ENCODE measurements around the gene ZNF653. TPM values are rescaled to one million over a fixed set of nuclear protein-coding genes. Genes with fewer than 3 reads are reported as not detected.
"Not testable (repeated sequence)": the region's sequence is repeated elsewhere in the genome, so short reads cannot be mapped to it uniquely, and the experiment has no call there.

The ZNF653 gene
- total RNA-seq, 2 donors from 2014 or later: 12.3 to 12.6 TPM

- no peak for DNase-seq
- H3K27ac Mint-ChIP-seq: no peak overlapping the region
- Histone ChIP-seq H3K4me3 (ENCODE audit: low read length) (no peak overlapping the region), H3K9ac (ENCODE audit: extremely low read depth, low read length, poor library complexity, severe bottlenecking) (no peak overlapping the region), H3K27me3 (ENCODE audit: control insufficient read depth, insufficient read depth, low read length, poor library complexity, severe bottlenecking) (no peaks in the 10 kb centered on the region), H3K9me3 (ENCODE audit: control insufficient read depth, low read length) (no peaks in the 10 kb centered on the region), H3K36me3 (ENCODE audit: control insufficient read depth, insufficient read depth, low read length) (no peaks in the 10 kb centered on the region), H3K4me1 (ENCODE audit: control insufficient read depth, insufficient read depth, low read length) (no peaks in the 10 kb centered on the region), H3K27ac (ENCODE audit: low read depth, low read length) (no peak overlapping the region)
- H3K9me3 Mint-ChIP-seq: no peaks in the 10 kb centered on the region
- no peaks in the 10 kb centered on the region for H3K36me3 Mint-ChIP-seq (ENCODE audit: low read depth)
- H3K27me3 Mint-ChIP-seq (ENCODE audit: insufficient read depth): no peaks in the 10 kb centered on the region
- H3K4me3 Mint-ChIP-seq: no peak overlapping the region
- no peak for TF ChIP-seq CTCF (conservative IDR thresholded peaks at IDR 0.05)
- WGBS, 2 experiments (ENCODE audit: insufficient coverage in 1 of 2, insufficient read length in 1 of 2): 93 to 96% methylated on average over 13 to 20 of the region's 20 CpGs
- H3K4me1 Mint-ChIP-seq: no peaks in the 10 kb centered on the region
These were observed 47.8 kb downstream of the ZNF653 start for GRCh38 chr19:11457831-11458230.

DNA sequence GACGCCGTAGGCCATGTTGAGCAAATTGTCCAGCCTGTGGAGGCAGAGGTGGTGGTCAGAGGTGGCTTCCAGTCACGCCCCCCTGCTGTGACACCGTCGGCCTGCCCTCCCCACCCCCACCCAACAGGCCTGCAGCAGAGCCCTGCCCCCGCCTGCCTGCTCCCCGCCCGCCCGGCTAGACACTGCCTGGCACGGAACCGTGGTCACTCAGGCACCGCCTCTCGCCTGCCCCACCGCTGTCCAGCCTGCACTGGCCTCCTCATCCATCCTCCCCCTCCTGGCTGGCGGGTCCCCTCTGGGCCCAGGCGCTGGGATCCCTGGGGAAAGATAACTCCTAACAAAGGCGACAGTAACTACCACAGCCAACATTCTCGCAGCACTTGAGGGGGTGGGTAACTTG, 48.5 kb downstream of the ZNF653 start:
- 55 to 70% methylated on average over 6 to 18 of the region's 18 CpGs for WGBS, 2 experiments (ENCODE audit: insufficient coverage in 1 of 2, insufficient read length in 1 of 2)
- no peak overlapping the region for H3K4me3 Mint-ChIP-seq

DNA sequence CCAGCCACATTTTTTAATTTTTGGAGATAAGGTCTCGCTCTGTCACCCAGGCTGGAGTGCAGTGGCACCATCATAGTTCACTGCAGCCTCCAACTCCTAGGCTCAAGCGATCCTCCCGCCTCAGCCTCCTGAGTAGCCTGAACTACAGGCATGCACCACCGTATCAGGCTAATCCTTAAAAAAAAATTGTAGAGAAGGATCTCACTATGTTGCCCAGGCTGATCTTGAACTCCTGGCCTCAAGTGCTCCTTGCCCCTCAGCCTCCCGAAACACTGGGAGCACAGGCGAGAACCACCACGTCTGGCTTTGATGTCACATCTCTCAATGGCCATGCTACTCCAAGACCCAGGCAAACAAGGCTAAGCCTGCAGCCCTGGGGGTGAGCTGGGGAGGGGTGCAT, 49.0 kb downstream of the ZNF653 start:
- H3K9me3 ChIP-seq (ENCODE audit: control insufficient read depth, low read length): no peaks in the 10 kb centered on the region
- WGBS, 2 experiments (ENCODE audit: insufficient coverage in 1 of 2, insufficient read length in 1 of 2): 80 to 90% methylated on average over 7 of the region's 7 CpGs

More for the DNA sequence above, 48.5 kb downstream of the ZNF653 start:
- H3K36me3 ChIP-seq (ENCODE audit: control insufficient read depth, insufficient read depth, low read length): no peaks in the 10 kb centered on the region
- no peaks in the 10 kb centered on the region for H3K27me3 ChIP-seq (ENCODE audit: control insufficient read depth, insufficient read depth, low read length, poor library complexity, severe bottlenecking)
- peak; percentile 60 for DNase-seq
- no peaks in the 10 kb centered on the region for H3K9me3 ChIP-seq (ENCODE audit: control insufficient read depth, low read length)
- H3K36me3 Mint-ChIP-seq (ENCODE audit: low read depth): no peaks in the 10 kb centered on the region
- no peaks in the 10 kb centered on the region for H3K4me1 ChIP-seq (ENCODE audit: control insufficient read depth, insufficient read depth, low read length)
- H3K9ac ChIP-seq (ENCODE audit: extremely low read depth, low read length, poor library complexity, severe bottlenecking): no peak overlapping the region
- H3K27ac Mint-ChIP-seq: no peak overlapping the region
- no peaks in the 10 kb centered on the region for H3K9me3 Mint-ChIP-seq
- no peak overlapping the region for H3K27ac ChIP-seq (ENCODE audit: low read depth, low read length)
- H3K27me3 Mint-ChIP-seq (ENCODE audit: insufficient read depth): no peaks in the 10 kb centered on the region
- no peak for TF ChIP-seq CTCF (conservative IDR thresholded peaks at IDR 0.05)
- peaks cover 4% of the 10 kb centered on the region for H3K4me1 Mint-ChIP-seq
- no peak overlapping the region for H3K4me3 ChIP-seq (ENCODE audit: low read length)

GRCh38 chr19:11455233-11455554, 50.4 kb downstream of the ZNF653 start:
- H3K9me3 Mint-ChIP-seq; H3K27me3 ChIP-seq (ENCODE audit: control insufficient read depth, insufficient read depth, low read length, poor library complexity, severe bottlenecking); H3K27ac ChIP-seq (ENCODE audit: low read depth, low read length); H3K4me3 Mint-ChIP-seq; H3K9ac ChIP-seq (ENCODE audit: extremely low read depth, low read length, poor library complexity, severe bottlenecking); H3K36me3 ChIP-seq (ENCODE audit: control insufficient read depth, insufficient read depth, low read length); H3K27me3 Mint-ChIP-seq (ENCODE audit: insufficient read depth); H3K9me3 ChIP-seq (ENCODE audit: control insufficient read depth, low read length); DNase-seq; H3K4me1 ChIP-seq (ENCODE audit: control insufficient read depth, insufficient read depth, low read length); H3K27ac Mint-ChIP-seq; H3K4me3 ChIP-seq (ENCODE audit: low read length); H3K4me1 Mint-ChIP-seq; H3K36me3 Mint-ChIP-seq (ENCODE audit: low read depth): not testable (repeated sequence)
- WGBS, 2 experiments (ENCODE audit: insufficient coverage in 1 of 2, insufficient read length in 1 of 2): 97 to 100% methylated on average over 7 to 9 of the region's 9 CpGs

More for the DNA sequence above, 49.0 kb downstream of the ZNF653 start:
- no peak overlapping the region for H3K9ac ChIP-seq (ENCODE audit: extremely low read depth, low read length, poor library complexity, severe bottlenecking)
- TF ChIP-seq CTCF (conservative IDR thresholded peaks at IDR 0.05): no peak
- no peak overlapping the region for H3K4me3 ChIP-seq (ENCODE audit: low read length)
- no peak for DNase-seq
- H3K27ac ChIP-seq (ENCODE audit: low read depth, low read length): no peak overlapping the region
- no peak overlapping the region for H3K27ac Mint-ChIP-seq
- no peaks in the 10 kb centered on the region for H3K27me3 ChIP-seq (ENCODE audit: control insufficient read depth, insufficient read depth, low read length, poor library complexity, severe bottlenecking)
- no peaks in the 10 kb centered on the region for H3K27me3 Mint-ChIP-seq (ENCODE audit: insufficient read depth)
- no peaks in the 10 kb centered on the region for H3K4me1 ChIP-seq (ENCODE audit: control insufficient read depth, insufficient read depth, low read length)
- H3K4me1 Mint-ChIP-seq: peaks cover 4% of the 10 kb centered on the region
- no peaks in the 10 kb centered on the region for H3K36me3 ChIP-seq (ENCODE audit: control insufficient read depth, insufficient read depth, low read length)
- H3K36me3 Mint-ChIP-seq (ENCODE audit: low read depth): no peaks in the 10 kb centered on the region
- H3K9me3 Mint-ChIP-seq: no peaks in the 10 kb centered on the region
- H3K4me3 Mint-ChIP-seq: no peak overlapping the region

Measured in endodermal cell (in vitro differentiated cells).